Measurements from ENCODE around the gene SPINK5. TPM values are rescaled to one million over a fixed set of nuclear protein-coding genes. Genes with fewer than 3 reads are reported as not detected.
"Not testable (repeated sequence)": the region's sequence is repeated elsewhere in the genome, so short reads cannot be mapped to it uniquely, and the experiment has no call there.

Gene SPINK5
- total RNA-seq, 1 donor from 2014 or later, result 19.7 TPM

DNA sequence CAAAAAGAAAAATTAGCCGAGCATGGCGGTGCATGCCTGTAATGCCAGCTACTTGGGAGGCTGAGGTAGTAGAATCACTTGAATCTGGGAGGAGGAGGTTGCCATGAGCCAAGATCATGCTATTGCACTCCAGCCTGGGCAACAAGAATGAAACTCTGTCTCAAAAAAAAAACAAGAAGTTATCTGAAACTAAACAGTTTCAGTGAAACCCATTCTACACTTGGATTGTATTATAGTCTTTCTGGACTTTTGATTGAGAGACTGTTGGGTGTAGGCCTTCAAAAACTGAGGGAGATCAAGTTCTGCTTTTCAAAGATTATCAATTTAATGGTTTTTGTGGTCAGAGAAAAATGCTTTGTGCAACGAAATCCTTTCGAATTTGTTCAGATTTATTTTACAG, 34.6 kb upstream of the SPINK5 start:
- Mint-ChIP-seq H3K9me3 (ENCODE audit: low read depth) (peaks cover 8% of the 10 kb centered on the region), H3K36me3 (ENCODE audit: insufficient read depth) (peaks cover 20% of the 10 kb centered on the region), H3K27me3 (no peaks in the 10 kb centered on the region), H3K27ac (no peak overlapping the region), H3K4me1 (ENCODE audit: low read depth) (peaks cover 2% of the 10 kb centered on the region), H3K4me3 (ENCODE audit: low read depth) (no peak overlapping the region)
- DNase-seq (ENCODE audit: low spot score, unreplicated experiment), result no peak
- TF ChIP-seq, protein P1, sequence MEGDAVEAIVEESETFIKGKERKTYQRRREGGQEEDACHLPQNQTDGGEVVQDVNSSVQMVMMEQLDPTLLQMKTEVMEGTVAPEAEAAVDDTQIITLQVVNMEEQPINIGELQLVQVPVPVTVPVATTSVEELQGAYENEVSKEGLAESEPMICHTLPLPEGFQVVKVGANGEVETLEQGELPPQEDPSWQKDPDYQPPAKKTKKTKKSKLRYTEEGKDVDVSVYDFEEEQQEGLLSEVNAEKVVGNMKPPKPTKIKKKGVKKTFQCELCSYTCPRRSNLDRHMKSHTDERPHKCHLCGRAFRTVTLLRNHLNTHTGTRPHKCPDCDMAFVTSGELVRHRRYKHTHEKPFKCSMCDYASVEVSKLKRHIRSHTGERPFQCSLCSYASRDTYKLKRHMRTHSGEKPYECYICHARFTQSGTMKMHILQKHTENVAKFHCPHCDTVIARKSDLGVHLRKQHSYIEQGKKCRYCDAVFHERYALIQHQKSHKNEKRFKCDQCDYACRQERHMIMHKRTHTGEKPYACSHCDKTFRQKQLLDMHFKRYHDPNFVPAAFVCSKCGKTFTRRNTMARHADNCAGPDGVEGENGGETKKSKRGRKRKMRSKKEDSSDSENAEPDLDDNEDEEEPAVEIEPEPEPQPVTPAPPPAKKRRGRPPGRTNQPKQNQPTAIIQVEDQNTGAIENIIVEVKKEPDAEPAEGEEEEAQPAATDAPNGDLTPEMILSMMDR (IDR thresholded peaks at IDR 0.05; ENCODE audit: unreplicated experiment), result no peak

DNA sequence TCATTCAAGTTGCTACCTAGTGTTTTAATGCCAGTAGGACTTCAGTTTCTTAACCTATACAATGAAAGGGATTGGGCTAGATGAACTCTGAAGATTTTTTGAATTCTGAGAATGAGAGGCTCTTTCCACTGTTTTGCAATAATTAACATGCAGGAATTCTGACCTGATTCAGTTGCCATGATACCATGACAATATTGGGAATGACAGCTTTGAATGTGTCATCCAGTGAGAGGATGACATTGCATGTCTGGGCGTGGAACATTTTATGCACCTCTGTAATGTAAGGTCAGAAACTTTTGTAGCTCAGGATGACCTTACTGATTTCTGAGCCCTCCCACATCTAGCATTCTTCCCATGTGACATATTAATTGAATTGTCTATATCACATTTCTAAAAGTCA, 30.6 kb upstream of the SPINK5 start:
- peaks cover 4% of the 10 kb centered on the region for H3K9me3 Mint-ChIP-seq (ENCODE audit: low read depth)
- no peak overlapping the region for H3K4me3 Mint-ChIP-seq (ENCODE audit: low read depth)
- H3K36me3 Mint-ChIP-seq (ENCODE audit: insufficient read depth), result peaks cover 12% of the 10 kb centered on the region
- TF ChIP-seq, protein P1 (IDR thresholded peaks at IDR 0.05; ENCODE audit: unreplicated experiment), result no peak
- no peaks in the 10 kb centered on the region for H3K27me3 Mint-ChIP-seq
- DNase-seq (ENCODE audit: low spot score, unreplicated experiment), result no peak
- H3K4me1 Mint-ChIP-seq (ENCODE audit: low read depth), result peaks cover 6% of the 10 kb centered on the region
- no peak overlapping the region for H3K27ac Mint-ChIP-seq

DNA sequence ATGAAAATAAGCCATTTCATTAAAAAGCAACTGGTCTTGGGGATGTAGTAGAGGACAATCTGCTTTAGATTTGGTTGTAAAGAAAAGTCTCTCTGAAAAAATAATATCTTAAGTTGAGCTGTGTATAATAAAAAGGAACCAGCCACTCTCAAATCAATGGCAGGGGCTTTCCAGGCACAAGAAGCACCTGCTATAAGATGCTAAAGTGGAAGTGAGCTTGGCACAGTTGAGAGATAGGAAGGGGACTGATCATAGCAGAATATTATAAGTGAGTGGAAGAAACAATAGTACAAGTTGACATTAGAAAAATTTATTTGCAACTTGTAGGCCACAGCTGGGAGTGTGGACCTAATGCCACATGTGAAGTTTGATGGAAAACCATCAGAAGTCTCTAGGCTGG, 28.1 kb upstream of the SPINK5 start:
- H3K4me3 Mint-ChIP-seq (ENCODE audit: low read depth), result no peak overlapping the region
- no peaks in the 10 kb centered on the region for H3K27me3 Mint-ChIP-seq
- no peak for DNase-seq (ENCODE audit: low spot score, unreplicated experiment)
- H3K27ac Mint-ChIP-seq, result no peak overlapping the region
- H3K36me3 Mint-ChIP-seq (ENCODE audit: insufficient read depth), result no peaks in the 10 kb centered on the region
- TF ChIP-seq, protein P1 (IDR thresholded peaks at IDR 0.05; ENCODE audit: unreplicated experiment), result no peak
- no peaks in the 10 kb centered on the region for H3K9me3 Mint-ChIP-seq (ENCODE audit: low read depth)
- peaks cover 3% of the 10 kb centered on the region for H3K4me1 Mint-ChIP-seq (ENCODE audit: low read depth)

- no peak overlapping the region for H3K4me3 Mint-ChIP-seq (ENCODE audit: low read depth)
- no peak overlapping the region for H3K27ac Mint-ChIP-seq
- DNase-seq (ENCODE audit: low spot score, unreplicated experiment), result no peak
- TF ChIP-seq, protein P1 (IDR thresholded peaks at IDR 0.05; ENCODE audit: unreplicated experiment), result no peak
- H3K36me3 Mint-ChIP-seq (ENCODE audit: insufficient read depth), result peaks cover 16% of the 10 kb centered on the region
- no peaks in the 10 kb centered on the region for H3K27me3 Mint-ChIP-seq
- no peaks in the 10 kb centered on the region for H3K4me1 Mint-ChIP-seq (ENCODE audit: low read depth)
- H3K9me3 Mint-ChIP-seq (ENCODE audit: low read depth), result peaks cover 13% of the 10 kb centered on the region
Measured at GRCh38 chr5:148042881-148043280, 20.9 kb upstream of the SPINK5 start.

- DNase-seq (ENCODE audit: low spot score, unreplicated experiment), result no peak
- no peak overlapping the region for H3K27ac Mint-ChIP-seq
- H3K9me3 Mint-ChIP-seq (ENCODE audit: low read depth), result peaks cover 16% of the 10 kb centered on the region
- no peaks in the 10 kb centered on the region for H3K27me3 Mint-ChIP-seq
- no peaks in the 10 kb centered on the region for H3K4me1 Mint-ChIP-seq (ENCODE audit: low read depth)
- peaks cover 19% of the 10 kb centered on the region for H3K36me3 Mint-ChIP-seq (ENCODE audit: insufficient read depth)
- H3K4me3 Mint-ChIP-seq (ENCODE audit: low read depth), result no peak overlapping the region
- TF ChIP-seq, protein P1 (IDR thresholded peaks at IDR 0.05; ENCODE audit: unreplicated experiment), result no peak
Measured at GRCh38 chr5:148043705-148044104, 20.1 kb upstream of the SPINK5 start.

- not testable (repeated sequence) for H3K27ac Mint-ChIP-seq; DNase-seq (ENCODE audit: low spot score, unreplicated experiment); H3K4me3 Mint-ChIP-seq (ENCODE audit: low read depth); H3K4me1 Mint-ChIP-seq (ENCODE audit: low read depth); H3K27me3 Mint-ChIP-seq
- peaks cover 46% of the 10 kb centered on the region for H3K36me3 Mint-ChIP-seq (ENCODE audit: insufficient read depth)
- H3K9me3 Mint-ChIP-seq (ENCODE audit: low read depth), result peaks cover 31% of the 10 kb centered on the region
Measured at GRCh38 chr5:148055160-148055559, 8.6 kb upstream of the SPINK5 start.

Measured in progenitor cell of endocrine pancreas (in vitro differentiated cells).